ENCODE data around the gene GALNT10.
A peak's percentile ranks its signal among the peaks of the same experiment; 100 is the strongest.

Gene GALNT10

GRCh38 chr5:154203798-154204578 lies 13.5 kb downstream of the GALNT10 start:
- no peak for DNase-seq

- DNase-seq, result no peak
Observed at GRCh38 chr5:154205441-154206117, 15.0 kb downstream of the GALNT10 start.

GRCh38 chr5:154206311-154206710 lies 15.8 kb downstream of the GALNT10 start:
- DNase-seq, result no peak

- no peak for DNase-seq
Observed at GRCh38 chr5:154207204-154207603, 16.7 kb downstream of the GALNT10 start.

GRCh38 chr5:154209591-154210081 lies 19.1 kb downstream of the GALNT10 start:
- no peak for DNase-seq

- DNase-seq, result no peak
Observed at GRCh38 chr5:154210163-154210562, 19.6 kb downstream of the GALNT10 start.

- no peak for DNase-seq
Observed at GRCh38 chr5:154211641-154212390, 21.3 kb downstream of the GALNT10 start.

- DNase-seq, result no peak
Observed at GRCh38 chr5:154213592-154213991, 23.1 kb downstream of the GALNT10 start.

- DNase-seq, result no peak
Observed at GRCh38 chr5:154214371-154215106, 24.0 kb downstream of the GALNT10 start.

GRCh38 chr5:154215571-154216325 lies 25.2 kb downstream of the GALNT10 start:
- DNase-seq, result peak; percentile 3

- no peak for DNase-seq
Observed at GRCh38 chr5:154217462-154217861, 26.9 kb downstream of the GALNT10 start.

GRCh38 chr5:154218786-154219185 lies 28.3 kb downstream of the GALNT10 start:
- DNase-seq, result no peak

GRCh38 chr5:154220625-154221024 lies 30.1 kb downstream of the GALNT10 start:
- DNase-seq, result no peak

GRCh38 chr5:154221371-154221896 lies 30.9 kb downstream of the GALNT10 start:
- DNase-seq, result no peak

- no peak for DNase-seq
Observed at GRCh38 chr5:154222414-154222813, 31.9 kb downstream of the GALNT10 start.

- no peak for DNase-seq
Observed at GRCh38 chr5:154223320-154223719, 32.8 kb downstream of the GALNT10 start.

GRCh38 chr5:154227090-154227489 lies 36.6 kb downstream of the GALNT10 start:
- DNase-seq, result no peak

- DNase-seq, result no peak
Observed at GRCh38 chr5:154228696-154229095, 38.2 kb downstream of the GALNT10 start.

GRCh38 chr5:154230526-154230925 lies 40.0 kb downstream of the GALNT10 start:
- no peak for DNase-seq

GRCh38 chr5:154234551-154234950 lies 44.0 kb downstream of the GALNT10 start:
- DNase-seq, result no peak

- no peak for DNase-seq
Observed at GRCh38 chr5:154236011-154236410, 45.5 kb downstream of the GALNT10 start.
